Midbrain (tissue), 1 donor: ENCODE results near the gene MAP1LC3C.
"Not testable (repeated sequence)": the region's sequence is repeated elsewhere in the genome, so short reads cannot be mapped to it uniquely, and the experiment has no call there.

Source experiments
- DNase-seq: peaks from one replicate; lab custom pipeline; 2025; lab: John Stamatoyannopoulos, UW

Gene MAP1LC3C

GRCh38 chr1:241992734-241993133 is 6.2 kb downstream of the MAP1LC3C start:
- no peak for DNase-seq

GRCh38 chr1:241990040-241990439 is 8.9 kb downstream of the MAP1LC3C start:
- peak; percentile 39 for DNase-seq

- DNase-seq: not testable (repeated sequence)
These were observed 10.4 kb downstream of the MAP1LC3C start for GRCh38 chr1:241988389-241988930.

DNA sequence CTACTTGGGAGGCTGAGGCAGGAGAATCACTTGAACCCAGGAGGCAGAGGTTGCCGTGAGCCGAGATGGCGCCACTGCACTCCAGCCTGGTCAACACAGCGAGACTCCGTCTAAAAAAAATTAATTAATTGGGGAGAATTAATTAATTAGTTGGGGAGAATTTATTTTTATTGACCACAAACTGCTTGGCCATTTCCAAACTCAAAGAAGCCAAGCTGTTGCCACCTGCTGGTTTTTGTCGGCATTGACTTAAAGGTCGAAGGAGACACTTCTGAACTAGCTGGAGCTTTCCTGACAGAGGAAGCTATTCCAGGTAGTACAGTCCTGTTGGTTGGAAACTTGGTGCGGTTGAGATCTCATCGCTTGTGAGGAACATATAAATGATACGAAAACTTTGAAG is 13.1 kb downstream of the MAP1LC3C start:
- DNase-seq: no peak

DNA sequence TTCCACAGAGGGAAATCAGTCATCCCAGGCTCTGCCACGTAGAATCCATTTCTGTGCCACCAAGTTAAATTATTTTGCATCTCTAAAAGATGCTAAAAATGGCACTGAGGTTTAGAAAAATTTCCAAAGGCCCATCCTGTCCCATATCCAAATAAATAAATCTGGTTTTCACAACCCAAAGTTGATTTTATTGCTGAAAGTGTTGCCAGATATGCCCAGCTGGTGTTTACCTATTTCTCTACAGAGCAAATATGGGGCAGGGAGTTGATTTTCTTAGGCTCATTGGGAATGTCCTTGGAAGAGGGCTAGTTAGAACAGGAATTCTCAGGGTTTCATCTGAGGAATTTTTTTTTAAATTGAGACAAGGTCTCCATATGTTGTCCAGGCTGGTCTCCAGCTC is 19.0 kb downstream of the MAP1LC3C start:
- no peak for DNase-seq

DNA sequence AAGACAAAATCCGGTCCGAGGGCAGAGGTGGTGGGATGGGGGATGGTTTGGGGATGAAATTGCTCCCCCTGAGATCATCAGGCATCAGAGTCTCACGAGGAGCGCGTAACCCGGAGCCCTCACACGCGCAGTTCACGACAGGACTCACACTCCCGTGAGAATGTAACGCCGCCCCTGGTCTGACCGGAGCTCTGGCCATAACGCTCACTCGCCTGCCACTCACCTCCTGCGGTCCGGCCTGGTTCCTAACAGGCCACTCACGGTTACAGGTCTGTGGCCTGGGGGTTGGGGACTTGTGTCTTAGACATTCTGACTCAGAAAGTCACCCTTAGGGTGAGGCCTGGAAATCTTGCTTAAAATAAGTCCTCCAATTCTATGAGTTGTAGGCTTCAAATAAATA is 19.8 kb downstream of the MAP1LC3C start:
- DNase-seq: no peak

DNA sequence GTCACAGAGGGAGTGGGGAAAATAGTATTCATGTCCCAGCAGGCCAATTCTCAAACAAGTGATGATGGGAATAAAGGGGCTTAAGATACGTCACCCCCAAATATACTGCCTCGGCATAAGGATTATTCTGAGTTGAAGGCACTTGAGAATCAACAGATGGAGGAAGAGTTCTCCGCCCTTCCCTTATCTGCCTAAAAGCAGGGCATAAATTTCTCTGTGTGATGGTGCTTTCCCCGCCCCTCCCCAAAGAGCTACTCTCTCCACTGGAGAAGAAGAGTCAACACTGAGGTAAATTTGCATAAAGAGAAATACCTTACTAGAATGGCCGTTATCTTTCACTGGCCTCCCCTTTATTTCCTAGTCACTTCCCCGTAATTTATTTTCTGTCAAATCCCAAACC is 22.7 kb downstream of the MAP1LC3C start:
- no peak for DNase-seq

- DNase-seq: no peak
These were observed 26.1 kb downstream of the MAP1LC3C start for GRCh38 chr1:241972703-241973369.

DNA sequence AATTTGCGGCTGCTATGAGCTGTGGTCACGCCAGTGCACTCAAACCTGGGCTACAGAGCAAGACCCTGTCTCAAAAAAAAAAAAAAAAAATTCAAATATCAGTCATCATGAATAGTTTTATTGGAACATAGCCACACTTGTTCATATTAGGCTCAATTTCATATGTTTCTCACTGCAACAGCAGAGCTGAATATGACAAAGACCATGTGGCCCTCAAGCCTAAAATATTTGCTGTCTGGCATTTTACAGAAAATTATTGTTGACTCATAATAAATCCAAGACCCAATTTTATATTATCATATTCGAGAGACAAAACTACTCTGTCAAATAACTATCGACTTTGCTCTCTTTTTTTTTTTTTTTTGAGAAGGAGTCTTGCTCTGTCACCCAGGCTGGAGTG is 30.3 kb downstream of the MAP1LC3C start:
- DNase-seq: no peak

GRCh38 chr1:241964550-241965282 is 34.2 kb downstream of the MAP1LC3C start:
- DNase-seq: no peak

GRCh38 chr1:241963722-241964121 is 35.2 kb downstream of the MAP1LC3C start:
- no peak for DNase-seq

DNA sequence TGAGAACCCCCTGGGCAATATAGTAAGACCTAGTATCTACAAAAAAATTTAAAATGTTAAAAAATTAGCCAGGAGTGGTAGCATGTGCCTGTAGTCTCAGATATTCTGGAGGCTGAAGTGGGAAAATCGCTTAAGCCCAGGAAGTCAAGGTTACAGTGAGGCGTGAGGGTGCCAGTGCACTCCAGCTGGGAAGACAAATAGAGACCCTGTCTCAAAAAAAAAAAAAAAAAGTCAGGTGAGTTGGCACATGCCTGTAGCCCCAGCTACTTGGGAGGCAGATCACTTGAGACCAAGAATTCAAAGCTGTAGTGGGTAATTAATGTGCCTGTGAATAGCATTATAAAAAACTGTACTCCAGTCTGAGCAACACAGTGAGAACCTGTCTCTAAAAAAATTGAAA is 36.7 kb downstream of the MAP1LC3C start:
- DNase-seq: no peak

GRCh38 chr1:241957692-241958494 is 41.0 kb downstream of the MAP1LC3C start, which contains the start of gene BECN2:
Gene BECN2, plus strand, starts transcription at chr1:241957767. Its CDS starts 0 bp downstream, at chr1:241957767.
- no peak for DNase-seq

- DNase-seq: no peak
These were observed 48.5 kb downstream of the MAP1LC3C start for GRCh38 chr1:241950390-241950789.

DNA sequence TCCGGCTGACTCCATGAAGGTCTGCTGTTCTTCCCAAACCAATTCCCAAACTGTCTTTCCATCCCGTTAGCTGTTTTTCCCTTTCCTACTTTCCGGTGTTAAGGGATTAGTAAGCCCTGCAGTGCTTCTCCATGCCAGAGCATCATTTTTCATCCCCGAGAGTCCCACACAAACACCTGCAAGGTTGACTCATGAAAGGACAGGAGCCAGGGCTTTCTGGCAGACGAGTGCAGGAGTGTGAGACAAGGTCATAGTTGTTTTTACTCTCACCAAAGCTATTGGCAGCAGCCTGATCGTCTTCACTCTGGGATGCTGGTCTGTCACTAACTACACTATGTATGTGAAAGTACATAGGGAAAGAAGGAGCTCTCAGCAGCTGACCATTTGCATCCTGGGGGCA is 51.5 kb downstream of the MAP1LC3C start:
- no peak for DNase-seq
